Measurements from ENCODE around the gene PAN3.
"Not testable (repeated sequence)": the region's sequence is repeated elsewhere in the genome, so short reads cannot be mapped to it uniquely, and the experiment has no call there.

The PAN3 gene

DNA sequence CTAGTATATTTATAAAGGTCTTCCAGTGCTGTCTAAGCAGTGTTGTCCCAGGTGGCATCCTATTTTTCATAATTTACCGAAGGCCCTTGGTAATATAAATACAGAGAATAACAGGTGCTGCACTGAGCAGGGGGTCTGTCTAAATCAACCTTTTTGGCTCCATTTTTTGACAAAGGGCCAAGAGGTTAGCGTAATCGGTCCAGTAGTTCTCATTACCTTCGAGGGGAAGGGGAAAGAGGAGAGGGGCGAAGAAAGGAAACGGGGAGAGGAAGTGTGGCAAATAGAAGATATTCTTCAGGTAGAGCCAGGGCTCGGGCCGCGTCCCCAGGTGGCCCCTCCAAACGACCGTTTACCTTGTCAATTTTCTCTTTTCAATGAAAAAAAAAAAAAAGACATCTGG, 749 bp upstream of the PAN3 start:
- no peak for DNase-seq

DNA sequence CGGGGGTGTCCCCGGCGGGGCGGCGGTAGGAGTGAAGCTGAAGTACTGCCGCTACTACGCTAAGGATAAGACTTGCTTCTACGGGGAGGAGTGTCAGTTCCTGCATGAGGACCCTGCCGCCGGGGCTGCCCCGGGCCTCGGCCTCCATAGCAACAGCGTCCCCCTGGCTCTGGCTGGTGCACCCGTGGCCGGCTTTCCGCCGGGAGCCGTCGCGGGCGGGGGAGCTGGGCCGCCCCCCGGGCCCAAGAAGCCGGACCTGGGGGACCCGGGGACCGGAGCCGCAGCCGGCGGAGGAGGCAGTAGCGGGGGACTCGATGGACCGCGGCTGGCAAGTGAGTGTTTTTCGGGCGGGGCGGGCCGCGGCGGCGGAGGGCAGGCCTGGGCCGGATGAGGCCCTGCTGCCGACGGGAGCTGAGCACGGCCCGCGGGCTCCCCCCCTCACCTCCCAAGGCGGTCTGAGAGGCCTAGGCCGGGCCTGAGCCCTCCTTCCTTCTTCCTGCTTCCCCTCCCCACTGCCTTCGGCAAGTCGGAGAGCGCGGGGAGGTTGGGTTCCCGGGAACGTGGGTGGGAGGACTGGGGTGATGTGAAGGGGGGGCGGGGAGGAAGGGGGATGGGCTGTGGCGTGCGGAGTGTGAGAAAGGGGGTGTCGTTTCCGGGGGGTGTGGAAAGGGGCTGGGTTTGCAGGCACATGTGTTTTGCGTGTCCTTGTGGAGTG, 568 bp downstream of the PAN3 start:
- peak; percentile 83 to 91 for DNase-seq

DNA sequence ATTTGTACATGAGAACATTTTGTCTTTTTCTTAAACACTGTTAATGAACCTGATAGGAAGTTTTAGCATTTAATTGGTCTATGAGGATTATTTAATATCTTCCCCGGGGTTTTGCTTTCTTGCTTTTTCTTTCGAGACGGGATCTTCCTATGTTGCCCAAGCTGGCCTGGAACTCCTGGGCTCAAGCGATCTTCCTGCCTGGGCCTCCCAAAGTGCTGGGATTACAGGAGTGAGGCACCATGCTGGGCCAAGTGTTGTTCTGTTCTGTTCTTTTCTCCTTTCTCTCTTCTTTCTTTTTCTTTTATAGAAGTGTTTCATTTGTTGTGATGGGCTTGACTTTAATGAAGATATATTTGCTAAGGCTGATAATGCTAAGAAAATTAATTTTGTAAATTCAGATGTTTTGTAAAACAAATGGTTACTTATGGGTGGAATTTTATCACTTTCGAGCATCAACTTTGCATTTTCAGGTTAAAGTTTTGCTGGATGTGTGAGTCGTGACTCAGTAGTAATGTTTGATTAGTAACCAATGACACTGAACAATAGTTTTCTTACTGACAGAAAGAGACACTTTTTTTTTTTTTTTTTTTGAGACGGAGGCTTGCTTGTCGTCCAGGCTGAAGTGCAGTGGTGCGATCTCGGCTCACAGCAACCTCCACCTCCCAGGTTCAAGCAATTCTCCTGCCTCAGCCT, 2.2 kb downstream of the PAN3 start:
- no peak for DNase-seq

DNA sequence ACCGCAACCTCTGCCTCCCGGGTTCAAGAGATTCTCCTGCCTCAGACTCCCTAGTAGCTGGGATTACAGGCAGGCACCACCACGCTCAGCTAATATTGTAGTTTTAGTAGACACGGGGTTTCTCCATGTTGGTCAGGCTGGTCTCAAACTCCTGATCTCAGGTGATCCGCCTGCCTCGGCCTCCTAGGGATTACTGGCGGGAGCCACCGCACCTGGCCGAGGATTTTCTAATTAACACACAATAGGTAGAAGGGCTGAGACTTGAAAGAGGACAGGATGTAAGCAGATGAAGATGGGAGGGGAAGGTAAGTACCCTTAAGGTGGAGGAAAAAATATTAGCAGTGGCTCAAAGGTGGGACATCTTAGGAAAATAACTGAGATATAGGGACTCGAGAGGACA, 3.2 kb downstream of the PAN3 start:
- not testable (repeated sequence) for DNase-seq

DNA sequence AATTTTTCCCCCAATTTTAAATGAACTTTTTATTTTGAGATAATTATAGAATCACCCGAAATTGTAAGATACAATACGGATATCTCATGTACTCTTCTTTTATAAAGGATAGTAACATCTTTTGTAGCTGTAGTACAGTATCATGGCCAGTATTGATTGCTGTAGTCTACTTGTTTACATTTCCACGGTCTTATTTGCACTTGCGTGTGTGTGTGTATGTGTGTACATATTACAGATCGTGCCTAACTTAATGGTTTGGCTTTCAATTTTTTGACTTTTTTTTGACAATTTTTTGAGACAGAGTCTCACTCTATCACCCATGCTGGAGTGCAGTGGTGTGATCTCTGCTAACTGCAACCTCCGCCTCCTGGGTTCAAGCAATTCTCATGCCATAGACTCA, 6.7 kb downstream of the PAN3 start:
- DNase-seq = no peak

DNA sequence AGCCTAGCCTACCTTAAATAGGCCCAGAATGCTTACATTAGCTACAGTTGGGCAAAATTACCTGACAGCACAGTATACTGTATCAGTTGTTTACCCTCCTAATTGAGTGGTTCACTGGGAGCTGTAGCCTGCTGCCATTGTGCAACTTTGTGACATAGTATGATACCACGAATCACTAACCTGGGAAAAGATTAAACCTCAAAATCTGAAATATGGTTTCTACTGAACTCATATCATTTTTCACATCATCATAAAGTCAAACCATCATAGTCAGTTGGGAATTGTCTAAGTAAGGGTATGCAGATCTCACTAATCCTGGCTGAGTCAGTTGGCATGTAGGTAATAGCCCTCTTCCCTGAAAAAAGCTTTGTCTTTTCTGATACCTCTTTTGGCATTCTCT, 9.2 kb downstream of the PAN3 start:
- no peak for DNase-seq

DNA sequence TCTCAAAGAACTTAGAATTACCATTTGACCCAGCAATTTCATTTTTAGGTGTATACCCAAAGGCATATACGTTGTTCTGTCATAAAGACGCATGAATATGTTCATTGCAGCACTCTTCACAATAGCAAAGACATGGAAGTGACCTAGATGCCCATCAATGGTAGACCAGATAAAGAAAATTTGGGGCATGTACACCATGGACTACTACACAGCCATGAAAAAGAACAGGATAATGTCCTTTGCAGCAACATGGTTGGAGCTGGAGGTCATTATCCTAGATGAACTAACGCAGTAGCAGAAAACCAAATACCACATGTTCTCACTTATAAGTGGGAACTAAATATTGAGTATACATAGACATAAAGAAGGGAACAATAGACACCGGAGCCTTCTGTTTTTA, 20.7 kb downstream of the PAN3 start:
- no peak for DNase-seq

DNA sequence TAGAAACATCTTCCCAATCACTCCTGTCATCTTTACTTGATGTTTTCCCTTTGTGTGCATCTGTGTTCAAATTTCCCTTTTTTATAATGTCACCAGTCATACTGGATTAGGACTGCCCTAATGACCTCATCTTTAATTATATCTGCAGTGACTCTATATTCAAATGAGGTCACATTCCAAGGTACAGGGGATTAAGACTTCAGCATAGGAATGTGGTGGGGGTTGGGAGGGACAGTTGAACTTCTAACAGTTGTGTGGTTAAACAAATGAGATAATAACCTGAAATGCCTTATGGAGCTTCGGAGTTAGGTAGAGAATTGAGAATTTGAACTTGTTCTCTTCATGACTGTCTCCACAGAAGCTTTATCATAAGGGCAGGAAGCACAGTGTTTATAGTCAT, 23.0 kb downstream of the PAN3 start:
- no peak for DNase-seq

DNA sequence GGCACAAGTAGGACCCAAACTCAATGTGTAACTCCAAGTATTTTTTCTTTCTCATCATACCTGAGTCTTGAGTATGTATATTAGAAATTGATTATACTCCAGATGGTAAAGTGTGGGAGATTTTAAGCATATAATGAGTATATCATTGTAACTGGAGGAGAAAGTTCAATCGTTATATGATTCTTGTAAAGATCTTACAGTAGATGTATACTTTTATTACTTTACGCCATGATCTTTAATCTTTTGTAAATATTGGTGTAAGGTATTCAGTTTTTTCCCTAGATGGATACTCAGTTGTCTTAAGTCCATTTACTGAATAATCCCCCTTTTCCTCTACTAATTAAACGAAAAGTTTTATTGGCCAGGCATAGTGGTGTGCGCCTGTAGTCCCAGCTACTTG, 25.2 kb downstream of the PAN3 start:
- no peak for DNase-seq

DNA sequence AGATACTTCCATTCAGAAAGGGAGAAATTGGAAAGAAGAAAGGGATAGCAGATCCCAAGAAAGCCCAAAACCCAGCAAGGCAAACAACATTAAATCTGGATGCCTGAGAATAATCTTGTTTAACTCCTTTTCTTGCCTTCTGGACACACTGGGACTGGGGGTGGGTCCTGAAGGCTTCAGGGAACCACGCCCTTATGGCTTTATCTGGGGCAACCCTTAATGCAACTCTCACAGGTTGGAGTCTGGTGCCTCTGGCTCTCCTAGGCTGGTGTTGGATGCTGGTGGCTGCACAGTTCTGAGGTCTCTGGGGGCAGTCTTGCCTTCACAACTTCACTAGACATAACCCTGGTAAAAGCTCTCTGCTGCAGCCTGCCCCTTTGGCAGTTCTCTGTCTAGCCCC, 27.9 kb downstream of the PAN3 start:
- no peak for DNase-seq

DNA sequence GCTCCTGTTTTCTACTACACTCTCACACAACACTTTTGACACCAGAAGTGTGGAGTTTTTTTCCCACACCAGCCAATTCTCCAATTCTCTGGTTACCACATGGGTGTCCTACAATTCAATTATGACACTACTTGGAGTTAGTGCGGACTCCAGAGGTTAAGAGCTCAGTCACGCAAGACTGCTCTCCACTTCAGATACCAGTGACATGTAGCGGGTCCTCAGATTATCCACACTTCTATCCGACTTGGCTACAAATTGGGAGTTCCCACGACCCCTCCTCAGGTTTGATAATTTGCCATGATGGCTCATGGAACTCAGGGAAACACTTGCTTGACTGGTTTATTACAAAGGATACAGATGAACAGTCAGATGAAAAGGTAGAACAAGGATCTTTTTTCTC, 32.9 kb downstream of the PAN3 start:
- DNase-seq = no peak

DNA sequence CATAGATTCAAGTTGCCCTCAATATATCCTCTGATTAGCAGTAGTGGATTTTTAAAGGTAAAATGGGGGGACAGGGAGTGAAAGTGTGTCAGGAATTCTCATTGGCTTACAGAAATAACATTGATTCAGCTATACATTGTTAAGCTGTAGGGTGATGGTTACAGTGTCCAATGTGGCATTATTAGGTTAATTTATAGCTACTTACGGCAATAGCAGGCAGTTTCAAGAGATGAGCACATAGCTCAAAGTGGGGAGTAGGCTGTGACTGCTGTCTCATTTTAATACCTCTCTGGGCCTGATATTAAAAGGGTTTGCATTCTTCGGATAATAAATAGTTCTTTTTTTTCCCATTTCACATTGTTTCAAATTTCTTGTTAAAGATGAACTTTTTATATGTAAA, 34.6 kb downstream of the PAN3 start:
- DNase-seq = no peak

DNA sequence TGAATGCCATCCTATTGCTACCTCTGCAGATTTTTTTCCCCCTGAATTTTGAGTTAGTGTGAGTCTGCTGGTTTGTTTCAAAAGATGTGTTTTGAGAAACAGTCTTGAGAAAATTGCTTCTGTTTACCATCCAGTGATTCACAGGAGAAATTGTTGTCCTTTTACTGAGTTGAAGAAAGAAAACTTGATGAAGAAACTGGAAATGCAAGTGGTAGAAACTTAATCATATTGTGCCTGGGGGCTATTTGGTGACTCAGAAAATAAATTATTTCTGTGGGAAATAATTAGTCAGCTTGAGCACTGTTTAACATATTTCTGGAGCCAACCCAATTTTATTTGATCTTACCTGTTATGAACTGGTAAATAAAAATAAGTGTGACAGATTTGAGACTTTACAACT, 35.4 kb downstream of the PAN3 start:
- no peak for DNase-seq

DNA sequence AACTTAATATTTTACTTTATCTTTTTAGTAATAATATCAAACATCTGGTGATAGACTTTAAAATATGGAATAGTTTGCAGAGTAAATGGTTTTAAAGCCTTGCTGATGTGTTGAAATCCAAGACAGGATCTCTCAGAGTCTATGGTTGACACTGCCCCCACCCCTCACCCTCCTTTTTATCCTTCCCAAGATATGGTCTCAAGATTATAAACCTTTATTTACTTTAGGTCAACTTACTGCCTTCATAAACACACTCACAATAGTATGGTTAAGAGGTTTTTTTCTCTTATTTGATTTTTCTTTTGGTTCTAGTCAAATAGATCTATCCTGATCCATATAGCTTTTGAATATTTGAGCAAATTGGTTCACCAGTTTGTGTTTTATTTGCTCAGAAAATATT, 39.0 kb downstream of the PAN3 start:
- no peak for DNase-seq

DNA sequence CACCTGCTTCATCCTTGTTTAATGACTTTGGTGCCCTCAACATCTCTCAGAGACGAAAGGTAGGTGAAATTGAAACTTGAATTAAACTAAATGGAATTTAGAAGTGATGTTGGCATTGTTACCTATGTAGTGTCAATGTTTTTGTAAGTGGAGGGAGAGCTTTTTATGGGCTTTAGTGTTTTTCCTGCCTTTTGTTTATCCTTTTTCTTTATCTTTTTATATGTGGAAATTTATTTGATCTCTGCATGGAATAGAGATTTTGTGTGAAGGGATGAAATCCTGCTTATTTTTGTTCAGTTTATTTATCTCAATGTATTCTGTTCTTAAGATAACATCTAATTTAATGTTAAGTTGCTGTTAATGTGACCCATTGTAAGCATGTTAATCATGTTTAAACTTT, 39.5 kb downstream of the PAN3 start:
- no peak for DNase-seq

DNA sequence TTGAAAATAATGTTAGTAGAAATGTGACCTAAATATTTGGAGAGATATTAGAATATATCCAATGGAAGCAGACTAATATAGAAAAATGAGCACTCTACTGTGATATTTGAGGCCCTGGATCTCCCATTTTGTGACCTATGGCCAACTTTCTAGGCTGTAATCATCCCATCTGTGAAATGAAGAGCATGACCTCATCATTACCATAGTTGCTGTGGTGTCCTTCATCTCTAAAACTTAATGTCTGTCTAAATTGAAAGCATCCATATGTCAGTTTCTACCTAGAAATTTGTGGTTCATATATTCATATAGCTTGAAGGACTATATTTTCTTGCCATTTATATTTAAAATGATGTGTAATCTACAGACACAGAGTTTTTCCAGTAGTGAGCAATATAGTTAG, 41.6 kb downstream of the PAN3 start:
- no peak for DNase-seq

DNA sequence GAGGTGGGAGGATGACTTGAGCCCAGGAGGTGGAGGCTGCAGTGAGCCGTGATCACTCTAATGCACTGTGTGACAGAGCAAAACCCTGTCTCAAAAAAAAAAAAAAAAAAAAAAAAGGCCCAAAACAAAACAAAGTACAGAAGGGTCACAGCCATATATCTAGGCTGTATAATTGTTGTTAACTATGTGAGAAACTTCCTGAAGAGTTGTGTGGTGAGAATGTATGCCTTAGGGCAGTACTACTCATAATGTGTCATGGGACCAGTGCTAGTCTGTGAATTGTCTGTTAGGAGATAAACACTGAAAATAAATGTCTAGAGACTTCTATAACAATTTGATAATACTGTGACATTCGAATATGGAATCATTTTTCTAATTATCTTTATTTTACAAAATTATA, 43.1 kb downstream of the PAN3 start:
- DNase-seq = no peak

DNA sequence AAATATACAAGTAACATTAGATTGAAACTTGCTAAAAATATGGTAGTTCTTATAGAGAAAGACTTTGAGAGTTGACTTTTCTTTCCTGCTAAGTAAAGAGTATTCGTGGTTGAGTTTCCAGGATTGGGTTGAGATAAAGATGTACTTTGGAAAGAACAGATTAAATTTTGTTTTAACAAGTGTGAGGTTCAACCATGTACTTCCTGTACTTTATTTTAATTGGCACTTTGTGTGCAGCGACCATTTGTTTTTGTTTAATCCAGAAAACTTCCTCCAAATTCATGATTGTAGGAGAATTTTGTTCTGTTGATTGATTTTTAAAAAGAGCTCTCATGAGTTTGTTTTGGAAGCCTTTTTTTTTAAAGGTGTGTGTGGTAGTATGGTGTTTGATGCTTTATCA, 46.9 kb downstream of the PAN3 start:
- DNase-seq = no peak

DNA sequence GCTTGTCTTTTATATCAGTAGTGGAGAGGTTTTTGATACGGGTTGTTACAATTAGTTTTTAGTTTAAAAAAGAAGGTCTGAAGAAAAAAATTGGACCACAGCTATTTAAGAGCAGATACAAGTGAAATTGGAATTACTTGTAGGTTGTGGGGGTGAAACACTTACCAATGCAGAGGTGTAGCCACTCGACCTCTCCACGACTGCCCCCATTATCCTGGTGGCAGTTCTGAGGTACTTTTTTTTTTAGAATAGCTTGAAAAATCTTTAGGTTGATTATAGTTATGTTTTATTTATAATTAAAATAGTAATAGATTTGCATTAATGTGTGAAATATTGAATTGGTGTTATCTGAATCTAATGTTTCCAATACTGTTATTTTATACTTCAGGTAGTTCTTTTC, 60.7 kb downstream of the PAN3 start:
- no peak for DNase-seq

DNA sequence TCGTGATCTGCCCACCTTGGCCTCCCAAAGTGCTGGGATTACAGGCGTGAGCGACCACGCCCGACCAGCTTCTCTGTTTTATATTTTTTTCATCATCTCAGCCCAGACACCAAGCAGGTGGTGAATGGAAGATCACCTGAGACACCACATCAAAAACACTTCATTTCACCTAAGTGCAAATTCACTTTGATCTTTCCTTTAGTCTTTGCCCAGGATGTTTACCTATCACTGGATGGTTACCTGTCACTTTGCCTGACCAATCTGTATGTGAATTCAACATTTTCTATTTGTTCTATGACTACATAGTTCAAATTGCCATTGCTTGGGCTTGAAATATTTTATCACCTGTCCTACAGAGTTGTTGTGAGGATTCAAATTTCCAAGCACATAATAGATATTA, 65.7 kb downstream of the PAN3 start:
- no peak for DNase-seq

DNA sequence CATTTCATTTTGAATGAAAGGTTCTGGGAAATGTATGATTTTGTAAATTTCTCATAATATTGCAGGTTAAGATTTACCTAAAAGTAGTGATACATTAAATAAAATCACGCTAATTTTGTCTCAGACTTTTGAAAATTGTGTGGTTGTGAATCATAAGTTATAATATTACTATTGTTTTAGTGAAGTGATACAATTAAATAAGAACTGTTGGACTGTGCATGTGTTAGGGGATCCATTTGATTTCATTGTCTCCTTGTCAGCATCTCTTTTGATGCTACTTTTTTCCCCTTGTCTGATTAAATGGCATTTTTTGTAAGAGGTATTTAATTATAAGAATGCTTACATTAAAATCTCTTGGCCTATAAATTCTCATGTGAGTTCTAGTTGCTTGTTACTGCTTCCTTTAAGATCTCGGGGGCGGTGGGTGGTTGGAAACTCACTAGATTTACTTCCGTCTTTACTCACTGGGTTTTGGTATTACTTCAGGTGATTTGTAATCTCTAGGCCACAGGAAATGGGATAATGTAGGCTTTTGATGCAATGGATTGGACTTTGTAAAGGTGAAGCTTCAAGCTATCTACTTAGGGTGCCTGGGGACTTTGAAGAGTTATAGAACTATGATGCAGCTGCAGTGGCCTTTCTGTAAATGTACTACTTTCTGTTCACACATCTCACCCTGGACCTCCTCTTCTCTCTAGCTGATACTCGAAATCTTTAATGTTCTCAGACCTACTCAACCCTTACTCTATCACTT, 66.5 kb downstream of the PAN3 start:
- no peak for DNase-seq

DNA sequence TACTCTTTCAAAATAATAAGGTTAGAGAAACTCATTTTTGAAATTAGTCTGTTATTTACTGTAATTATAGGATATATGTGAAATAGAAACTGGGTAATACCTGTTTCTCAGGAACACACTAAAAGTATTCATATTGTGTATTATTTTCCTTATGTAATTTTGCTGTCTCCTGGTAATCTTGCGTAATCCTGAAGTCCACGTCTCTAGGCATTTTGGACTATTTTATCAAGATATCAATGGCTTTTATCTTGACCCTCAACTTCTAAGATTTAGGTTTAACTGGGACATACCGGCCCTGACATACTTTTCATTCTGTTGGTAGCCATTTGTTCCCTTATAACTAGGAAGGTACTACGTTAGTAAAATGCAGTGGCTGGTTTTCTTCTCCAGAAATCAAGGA, 80.3 kb downstream of the PAN3 start:
- DNase-seq = no peak

DNA sequence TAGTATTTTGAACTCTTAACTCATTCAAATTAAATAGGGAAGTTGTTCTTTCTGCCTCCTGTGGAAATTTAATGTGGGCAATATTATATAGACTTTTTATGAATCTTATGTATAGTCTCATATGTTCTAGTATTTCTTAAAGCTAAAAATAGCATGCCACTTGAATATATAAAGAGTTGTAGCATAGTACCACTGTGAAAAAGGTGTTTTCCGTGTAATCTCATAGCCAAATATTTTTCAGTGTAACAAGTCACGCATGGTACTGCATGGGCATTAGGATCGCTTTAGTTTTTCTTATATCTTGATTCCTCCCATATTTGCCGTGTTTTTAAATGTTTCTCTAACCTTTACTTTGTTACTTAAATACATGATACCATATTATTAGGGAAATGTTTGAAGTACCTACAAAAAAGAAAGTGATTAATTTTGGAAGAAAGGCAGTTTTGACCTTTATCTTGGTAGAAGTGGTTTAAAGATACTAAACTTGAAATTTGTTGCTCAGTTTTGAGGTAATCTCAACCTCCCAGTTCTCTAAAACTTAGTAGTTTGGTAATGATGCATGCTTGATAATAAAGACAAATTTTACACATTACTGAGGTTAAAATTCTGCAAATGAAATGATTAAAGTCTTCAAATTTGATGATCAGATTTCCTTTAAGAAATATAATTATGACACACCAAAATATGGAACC, 81.2 kb downstream of the PAN3 start:
- no peak for DNase-seq

DNA sequence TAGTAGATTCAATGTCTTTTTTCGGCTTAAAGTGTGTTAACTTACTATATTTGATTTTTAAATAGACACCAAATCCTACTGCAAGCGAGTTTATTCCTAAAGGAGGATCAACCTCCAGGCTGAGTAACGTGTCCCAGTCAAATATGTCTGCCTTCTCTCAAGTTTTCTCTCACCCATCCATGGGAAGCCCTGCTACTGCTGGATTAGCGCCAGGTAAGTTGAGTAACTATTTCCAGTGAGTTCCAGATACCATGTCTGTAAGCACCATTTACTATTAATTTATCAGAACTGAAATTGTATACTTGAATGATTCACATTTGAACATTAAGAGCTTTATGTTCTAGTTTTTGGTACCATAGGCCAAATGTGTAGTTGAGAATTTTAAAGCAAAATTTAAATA, 81.8 kb downstream of the PAN3 start:
- no peak for DNase-seq

Data from Kasumi-1 (cell line).